HepG2 (cell line): ENCODE results near the gene CYBRD1. TPM values are rescaled to one million over a fixed set of nuclear protein-coding genes. Genes with fewer than 3 reads are reported as not detected.

ENCODE experiments used
- ATAC-seq: fragments of 200-7000 bp; cut with Tn5 transposase; 3 replicates; pipeline ENCODE4 v1.9.1; 2020; ENCODE audit warnings: mild to moderate bottlenecking, moderate library complexity
- BruUV-seq: library from RNA; stranded (reverse); fragments of 400-500 nt; replicated peaks from 2 replicates; lab custom pipeline; 2021; lab: Mats Ljungman, UMichigan
- CTCF ChIA-PET: fragments of 300-600 bp; formaldehyde crosslinking; extraction: SDS; loops from one replicate; lab custom pipeline; 2021; ENCODE audit warnings: low total read pairs, inconsistent platforms, low intra/inter-chr PET ratio; lab: Yijun Ruan, JAX
- POLR2A ChIA-PET: fragments of 350-600 bp; sonication (Branson Sonifier 250); formaldehyde crosslinking; loops from one replicate; lab custom pipeline; 2020; ENCODE audit warnings: antibody characterized with exemption, inconsistent platforms; lab: Yijun Ruan, JAX
- DNase-seq: peaks from one replicate; pipeline ENCODE4 v3.0.0-alpha.2; 2015; ENCODE audit warnings: low spot score
- FAIRE-seq: peaks from 3 replicates; lab custom pipeline; 2011; peaks lifted over from hg19 to GRCh38; lab: Jason Lieb, UNC
- H2AFZ ChIP-seq: one replicate; pipeline ENCODE4 v1.6.1; 2011; ENCODE audit warnings: low read length, inconsistent platforms
- H3K27ac ChIP-seq: fragments of 300-600 bp; 3 replicates; pipeline ENCODE4 v1.8.0; 2011; ENCODE audit warnings: mixed run types, mild to moderate bottlenecking, mixed read lengths, low read length, inconsistent platforms; ENCODE audit not compliant: insufficient read depth; ENCODE audit errors: extremely low read length
- H3K27me3 ChIP-seq, 2 experiments: fragments of 200-600 bp in 1 of 2; 2 replicates in 1 of 2; 3 replicates in 1 of 2; pipeline versions ENCODE4 v1.6.0 to v1.8.0; 2011; ENCODE audit warnings: low read length in 2 of 2, mild to moderate bottlenecking in 2 of 2, moderate library complexity in 2 of 2, inconsistent platforms in 1 of 2; ENCODE audit not compliant: insufficient read depth in 2 of 2, control insufficient read depth in 1 of 2
- H3K36me3 ChIP-seq, 2 experiments: fragments of 200-600 bp in 1 of 2; replicated peaks in 1 of 2; 2 replicates in 1 of 2; 3 replicates in 1 of 2; pipeline versions ENCODE4 v1.5.1 to v1.8.0; 2011; ENCODE audit warnings: low read length in 2 of 2, inconsistent platforms in 1 of 2; ENCODE audit not compliant: insufficient read depth in 2 of 2, control insufficient read depth in 1 of 2
- H3K4me1 ChIP-seq: 2 replicates; pipeline ENCODE4 v1.5.1; 2012; ENCODE audit warnings: low read length, inconsistent platforms; ENCODE audit not compliant: insufficient read depth
- H3K4me2 ChIP-seq: 2 replicates; pipeline ENCODE4 v1.6.0; 2011; ENCODE audit warnings: low read depth, low read length, inconsistent platforms
- H3K4me3 ChIP-seq, 3 experiments: fragments of 200-600 bp in 1 of 3; sonication (generic), shearing (Covaris generic) in 1 of 3; replicated peaks in 1 of 3; 2 replicates each; pipeline ENCODE4 v1.5.1; 2011 to 2016; ENCODE audit warnings: low read length in 3 of 3, inconsistent platforms in 2 of 3, low read depth in 2 of 3, mild to moderate bottlenecking in 2 of 3, control low read depth in 1 of 3, mixed read lengths in 1 of 3; ENCODE audit not compliant: insufficient read depth in 1 of 3
- H3K79me2 ChIP-seq: one replicate; pipeline ENCODE4 v1.6.1; 2011; ENCODE audit warnings: low read length, inconsistent platforms; ENCODE audit not compliant: insufficient read depth
- H3K9ac ChIP-seq: 2 replicates; pipeline ENCODE4 v1.6.0; 2011; ENCODE audit warnings: mild to moderate bottlenecking, low read depth, low read length, inconsistent platforms; ENCODE audit not compliant: insufficient read depth
- H3K9me3 ChIP-seq: 2 replicates; pipeline ENCODE4 v1.5.1; 2012; ENCODE audit warnings: mild to moderate bottlenecking, low read length
- H4K20me1 ChIP-seq: 2 replicates; pipeline ENCODE4 v1.6.0; 2011; ENCODE audit warnings: inconsistent platforms, mild to moderate bottlenecking, low read length, moderate library complexity; ENCODE audit not compliant: insufficient read depth
- ATRX ChIP-seq: sonication (generic); formaldehyde crosslinking; IDR thresholded peaks from 2 replicates; pipeline ENCODE4 v1.4.0; 2020; ENCODE audit warnings: missing genetic modification reagents, borderline replicate concordance
- GMEB1 ChIP-seq: sonication (generic); formaldehyde crosslinking; IDR thresholded peaks from 2 replicates; pipeline ENCODE4 v1.5.1; 2020; ENCODE audit warnings: missing genetic modification reagents, mild to moderate bottlenecking, borderline replicate concordance
- HNF4G ChIP-seq, 2 experiments: sonication (generic) in 1 of 2; formaldehyde crosslinking in 1 of 2; IDR thresholded peaks; 2 replicates each; pipeline versions ENCODE4 v1.4.0 to v1.6.1; 2011 to 2020; ENCODE audit warnings: borderline replicate concordance in 2 of 2, low read depth in 2 of 2, mild to moderate bottlenecking in 2 of 2, low read length in 1 of 2, missing genetic modification reagents in 1 of 2, moderate library complexity in 1 of 2
- ISX ChIP-seq: sonication (generic); formaldehyde crosslinking; conservative IDR thresholded peaks from 2 replicates; pipeline ENCODE4 v1.5.0; 2020; ENCODE audit warnings: missing genetic modification reagents
- MXI1 ChIP-seq: IDR thresholded peaks from 3 replicates; pipeline ENCODE4 v1.6.1; 2012; ENCODE audit warnings: low read depth, low read length, inconsistent platforms, borderline replicate concordance
- NFAT5 ChIP-seq: sonication (generic); formaldehyde crosslinking; IDR thresholded peaks from 2 replicates; pipeline ENCODE4 v1.4.0; 2020; ENCODE audit warnings: missing genetic modification reagents
- POGK ChIP-seq: sonication (generic); formaldehyde crosslinking; conservative IDR thresholded peaks from 2 replicates; pipeline ENCODE4 v1.8.0; 2022; ENCODE audit warnings: mild to moderate bottlenecking, moderate library complexity, missing genetic modification reagents
- POGZ ChIP-seq: sonication (generic); formaldehyde crosslinking; IDR thresholded peaks from 2 replicates; pipeline ENCODE4 v1.4.0; 2020; ENCODE audit warnings: mild to moderate bottlenecking, missing genetic modification reagents
- ZFAT ChIP-seq: sonication (generic); formaldehyde crosslinking; conservative IDR thresholded peaks from 2 replicates; pipeline ENCODE4 v1.8.1; 2023; ENCODE audit warnings: missing genetic modification reagents, inconsistent platforms
- ZNF557 ChIP-seq: sonication (generic); formaldehyde crosslinking; IDR thresholded peaks from 2 replicates; pipeline ENCODE4 v1.4.0; 2020; ENCODE audit warnings: missing genetic modification reagents
- ZNF773 ChIP-seq: sonication (generic); formaldehyde crosslinking; IDR thresholded peaks from 2 replicates; pipeline ENCODE4 v1.4.0; 2020; ENCODE audit warnings: missing genetic modification reagents, borderline replicate concordance
- ZNF800 ChIP-seq: sonication (generic); formaldehyde crosslinking; IDR thresholded peaks from 2 replicates; pipeline ENCODE4 v1.4.0; 2020; ENCODE audit warnings: missing genetic modification reagents
- in situ Hi-C: cut with HindIII; loops from 2 replicates; pipeline ENCODE4 v1.10.0; 2017; ENCODE audit warnings: low pct_unique_long_range_greater_than_20kb; ENCODE audit not compliant: extremely low pct_ligation_motif_present
- intact Hi-C: fragments of 100-400 bp; cut with micrococcal nuclease; formaldehyde crosslinking; loops from one replicate; pipeline ENCODE4 v1.10.0; 2022; ENCODE audit not compliant: unreplicated experiment
- polyA plus RNA-seq, 8 experiments: library from polyadenylated mRNA; depleted of rRNA in 3 of 8; stranded (reverse) in 7 of 8; unstranded in 1 of 8; fragments of >200 nt; fragmentation: Illumina TruSeq in 4 of 8; extraction: Trizol in 4 of 8; gene quantifications; 2 replicates each; pipeline versions ENCODE4 v1.2.1 to v1.2.3, GENCODE V29; 2011 to 2016; ENCODE audit warnings: low read depth in 4 of 8, missing spikeins in 1 of 8, mixed read lengths in 1 of 8; ENCODE audit not compliant: insufficient read depth in 1 of 8
- total RNA-seq, 5 experiments: library from RNA; depleted of rRNA; stranded (reverse); fragments of >200 nt; fragmentation: Illumina TruSeq; extraction: Trizol; gene quantifications; 2 replicates each; pipeline ENCODE4 v1.2.3, GENCODE V29; 2016; ENCODE audit warnings: low read depth in 1 of 5

The CYBRD1 gene
- total and polyA plus RNA-seq, 2 of the 13 experiments (the other 11 are each of a cell fraction or from before 2014, with no cell fraction given): 0.13 to 0.42 TPM

GRCh38 chr2:171547720-171548119 is 25.4 kb downstream of the CYBRD1 start (continued):
- no peak for TF ChIP-seq NFAT5

- Histone ChIP-seq H3K4me1 (peaks cover 12% of the 10 kb centered on the region), H3K27ac (no peak overlapping the region), H3K27me3 (0 out of 5 replicates have a peak, but pooled peaks cover 0 to 3% of the 10 kb centered on the region in 2 experiments), H3K4me3 (no peak overlapping the region), H4K20me1 (no peaks in the 10 kb centered on the region), H3K9ac (no peak overlapping the region), H3K4me2 (no peak overlapping the region), H2AFZ (no peak overlapping the region), H3K79me2 (no peaks in the 10 kb centered on the region), H3K9me3 (no peaks in the 10 kb centered on the region), H3K36me3 (no peaks in the 10 kb centered on the region)
- BruUV-seq: no TSS peak
- intact Hi-C loops: no loop called here
- in situ Hi-C loops: no loop called here
- DNase-seq: no peak
- no peak for FAIRE-seq
- ChIA-PET CTCF (no interaction called here), POLR2A (no interaction called here)
- ATAC-seq: no peak
- TF ChIP-seq POGK (CRISPR knock-in tag) (no peak), ZNF800 (no peak), POGZ (CRISPR knock-in tag) (no peak), ATRX (no peak), GMEB1 (no peak), HNF4G (IDR thresholded peaks at IDR 0.05; ENCODE audit: borderline replicate concordance, low read depth, low read length) (no peak), HNF4G (CRISPR knock-in tag; IDR thresholded peaks at IDR 0.05; ENCODE audit: borderline replicate concordance, low read depth) (no peak), MXI1 (no peak), ZNF557 (no peak), ZFAT (CRISPR knock-in tag) (no peak), ISX (CRISPR knock-in tag) (no peak), ZNF773 (CRISPR knock-in tag) (no peak)
Observed at GRCh38 chr2:171550613-171551012, 28.3 kb downstream of the CYBRD1 start.
